Tibial nerve (tissue), 4 donors: ENCODE data around the gene ESRRG.

ENCODE experiments used
- EP300 ChIP-seq, 2 donors: sonication (generic); formaldehyde crosslinking; IDR thresholded peaks; one replicate each; pipeline ENCODE4 v1.6.1; 2017; ENCODE audit warnings: antibody characterized with exemption in 2 of 2, mild to moderate bottlenecking in 1 of 2
- TF ChIP-seq, protein P1 (sequence below), 5 experiments: fragments of 200-600 bp in 3 of 5; fragments of 450-650 bp in 2 of 5; sonication (generic) in 3 of 5; IDR thresholded peaks; one replicate each; pipeline ENCODE4 v1.5.1; 2016 to 2019; ENCODE audit warnings: antibody characterized with exemption in 5 of 5, mild to moderate bottlenecking in 3 of 5, moderate library complexity in 2 of 5

GRCh38 chr1:216666441-216666840 is 56.8 kb downstream of the ESRRG start:
- TF ChIP-seq, protein P1, sequence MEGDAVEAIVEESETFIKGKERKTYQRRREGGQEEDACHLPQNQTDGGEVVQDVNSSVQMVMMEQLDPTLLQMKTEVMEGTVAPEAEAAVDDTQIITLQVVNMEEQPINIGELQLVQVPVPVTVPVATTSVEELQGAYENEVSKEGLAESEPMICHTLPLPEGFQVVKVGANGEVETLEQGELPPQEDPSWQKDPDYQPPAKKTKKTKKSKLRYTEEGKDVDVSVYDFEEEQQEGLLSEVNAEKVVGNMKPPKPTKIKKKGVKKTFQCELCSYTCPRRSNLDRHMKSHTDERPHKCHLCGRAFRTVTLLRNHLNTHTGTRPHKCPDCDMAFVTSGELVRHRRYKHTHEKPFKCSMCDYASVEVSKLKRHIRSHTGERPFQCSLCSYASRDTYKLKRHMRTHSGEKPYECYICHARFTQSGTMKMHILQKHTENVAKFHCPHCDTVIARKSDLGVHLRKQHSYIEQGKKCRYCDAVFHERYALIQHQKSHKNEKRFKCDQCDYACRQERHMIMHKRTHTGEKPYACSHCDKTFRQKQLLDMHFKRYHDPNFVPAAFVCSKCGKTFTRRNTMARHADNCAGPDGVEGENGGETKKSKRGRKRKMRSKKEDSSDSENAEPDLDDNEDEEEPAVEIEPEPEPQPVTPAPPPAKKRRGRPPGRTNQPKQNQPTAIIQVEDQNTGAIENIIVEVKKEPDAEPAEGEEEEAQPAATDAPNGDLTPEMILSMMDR (IDR thresholded peaks at IDR 0.05), result no peak
- no peak for TF ChIP-seq EP300 (IDR thresholded peaks at IDR 0.05)
